Gastroesophageal sphincter (tissue), 4 donors: Measurements from ENCODE around the gene IFFO2. TPM values are rescaled to one million over a fixed set of nuclear protein-coding genes. Genes with fewer than 3 reads are reported as not detected.

Experiments used
- ATAC-seq: fragments of 150-250 bp; one replicate; pipeline ENCODE4 v1.9.1; 2016; ENCODE audit warnings: mild to moderate bottlenecking, moderate library complexity
- H3K27ac ChIP-seq, 4 donors: fragments of 200-600 bp; sonication (generic) in 3 of 4; 1 replicate in 3 of 4; 2 replicates in 1 of 4; pipeline ENCODE4 v1.5.1; 2016 to 2019
- H3K27me3 ChIP-seq: fragments of 200-600 bp; sonication (generic); one replicate; pipeline ENCODE4 v1.5.1; 2019
- H3K36me3 ChIP-seq, 2 donors: fragments of 200-600 bp; sonication (generic); one replicate each; pipeline ENCODE4 v1.5.1; 2019; ENCODE audit warnings: control low read depth in 1 of 2
- H3K4me1 ChIP-seq, 3 donors: fragments of 200-600 bp; sonication (generic); 1 replicate in 2 of 3; 2 replicates in 1 of 3; pipeline ENCODE4 v1.5.1; 2016 to 2019; ENCODE audit warnings: control low read depth in 2 of 3
- H3K4me3 ChIP-seq, 2 donors: fragments of 200-600 bp; sonication (generic); one replicate each; pipeline ENCODE4 v1.5.1; 2019; ENCODE audit warnings: mild to moderate bottlenecking in 1 of 2, moderate library complexity in 1 of 2
- H3K9me3 ChIP-seq, 3 donors: fragments of 200-600 bp; sonication (generic); one replicate each; pipeline ENCODE4 v1.5.1; 2017 to 2019; ENCODE audit warnings: control low read depth in 2 of 3
- CTCF ChIP-seq, 4 experiments: fragments of 200-600 bp in 2 of 4; fragments of 450-650 bp in 2 of 4; sonication (generic) in 1 of 4; IDR thresholded peaks; one replicate each; pipeline ENCODE4 v1.5.1; 2017 to 2019; ENCODE audit warnings: antibody characterized with exemption in 4 of 4, mild to moderate bottlenecking in 2 of 4, moderate library complexity in 2 of 4
- EP300 ChIP-seq: sonication (generic); formaldehyde crosslinking; IDR thresholded peaks from one replicate; pipeline ENCODE4 v1.6.1; 2017; ENCODE audit warnings: antibody characterized with exemption, mild to moderate bottlenecking
- POLR2A ChIP-seq, 2 donors: fragments of 450-650 bp; IDR thresholded peaks; one replicate each; pipeline ENCODE4 v1.6.1; 2017; ENCODE audit warnings: antibody characterized with exemption in 2 of 2, mild to moderate bottlenecking in 2 of 2, moderate library complexity in 1 of 2
- POLR2AphosphoS5 ChIP-seq: sonication (generic); formaldehyde crosslinking; IDR thresholded peaks from one replicate; pipeline ENCODE4 v1.6.1; 2017; ENCODE audit warnings: antibody characterized with exemption
- WGBS, 2 donors: methylation state at CpG; one replicate each; pipeline ENCODE4 v1.1.5; 2018; ENCODE audit warnings: low coverage in 1 of 2; 5-methylcytosine and 5-hydroxymethylcytosine counted together
- total RNA-seq, 4 donors: library from RNA; depleted of rRNA; stranded (reverse); fragments of >200 nt; gene quantifications; one replicate each; pipeline ENCODE4 v1.1.0, GENCODE V29; 2016

IFFO2 gene
- total RNA-seq, 4 donors from 2014 or later = 9.3 to 18.4 (median 12.7) TPM

DNA sequence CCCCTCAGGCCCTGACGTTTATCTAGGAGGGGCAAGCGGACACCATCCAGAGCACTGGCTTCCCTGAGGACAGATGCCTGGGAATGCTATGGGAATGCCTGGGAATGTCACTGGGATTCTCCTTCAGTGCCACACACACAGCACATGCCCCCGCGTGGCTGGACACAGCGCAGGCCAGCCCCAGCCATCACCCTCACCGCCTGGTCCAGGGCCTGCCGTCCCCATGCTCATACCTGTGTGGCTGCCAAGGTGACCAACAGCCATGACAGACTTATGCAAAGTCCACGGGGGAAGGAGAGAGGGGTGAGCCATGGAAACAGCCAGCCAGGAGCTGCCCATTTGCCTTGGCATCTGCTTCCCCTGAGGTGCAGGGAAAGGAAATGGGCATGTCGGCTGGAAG, 91.3 kb downstream of the IFFO2 start:
- no peak for ATAC-seq
- H3K4me3 ChIP-seq = no peak overlapping the region
- no peaks in the 10 kb centered on the region for H3K4me1 ChIP-seq
- TF ChIP-seq EP300 (no peak), CTCF (IDR thresholded peaks at IDR 0.05) (no peak), POLR2A (IDR thresholded peaks at IDR 0.05) (no peak), POLR2AphosphoS5 (no peak)
- no peaks in the 10 kb centered on the region for H3K9me3 ChIP-seq
- no peak overlapping the region for H3K27ac ChIP-seq
- peaks cover 38% of the 10 kb centered on the region for H3K27me3 ChIP-seq
- no CpG with 5 or more reads among the region's 9 CpGs for WGBS, 2 donors
- no peaks in the 10 kb centered on the region for H3K36me3 ChIP-seq

GRCh38 chr1:18861590-18861989, 94.9 kb downstream of the IFFO2 start:
- H3K27me3 ChIP-seq = peaks cover 22% of the 10 kb centered on the region
- WGBS, 2 donors = 61% methylated on average over 7 of the region's 8 CpGs; no CpG with 5 or more reads in 1 of the 2 donors
- ATAC-seq = no peak
- H3K27ac ChIP-seq = no peak overlapping the region
- H3K9me3 ChIP-seq = no peaks in the 10 kb centered on the region
- H3K4me1 ChIP-seq = no peaks in the 10 kb centered on the region
- TF ChIP-seq EP300 (no peak), POLR2A (IDR thresholded peaks at IDR 0.05) (no peak), POLR2AphosphoS5 (no peak), CTCF (IDR thresholded peaks at IDR 0.05) (no peak)
- H3K4me3 ChIP-seq = no peak overlapping the region
- H3K36me3 ChIP-seq = no peaks in the 10 kb centered on the region

DNA sequence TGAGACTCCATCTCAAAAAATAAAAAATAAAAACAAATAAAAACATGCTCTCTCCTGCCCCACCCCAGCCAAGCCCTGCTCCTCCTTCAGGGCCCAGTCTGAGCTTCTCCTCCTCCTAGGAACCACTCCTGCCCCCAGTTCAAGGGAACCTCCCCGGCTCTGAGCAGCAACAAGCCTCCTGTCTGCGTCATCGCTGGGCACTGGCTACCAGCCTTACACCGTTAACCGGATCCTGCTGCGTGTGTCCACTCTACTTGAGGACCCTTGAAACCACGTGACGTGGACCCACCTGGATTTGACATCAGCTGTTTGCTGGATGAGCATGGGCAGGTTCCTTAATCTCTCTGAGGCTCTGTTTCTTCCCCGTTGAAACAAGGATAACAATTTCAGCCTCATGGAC, 95.4 kb downstream of the IFFO2 start:
- no peak for ATAC-seq
- Histone ChIP-seq H3K9me3 (no peaks in the 10 kb centered on the region), H3K4me3 (no peak overlapping the region), H3K27ac (no peak overlapping the region), H3K36me3 (no peaks in the 10 kb centered on the region), H3K27me3 (peaks cover 20% of the 10 kb centered on the region), H3K4me1 (no peaks in the 10 kb centered on the region)
- no peak for TF ChIP-seq CTCF (IDR thresholded peaks at IDR 0.05)
- TF ChIP-seq POLR2AphosphoS5 = no peak
- no peak for TF ChIP-seq POLR2A (IDR thresholded peaks at IDR 0.05)
- no peak for TF ChIP-seq EP300
- WGBS, 2 donors = 70 to 79% methylated on average over 4 to 8 of the region's 9 CpGs

DNA sequence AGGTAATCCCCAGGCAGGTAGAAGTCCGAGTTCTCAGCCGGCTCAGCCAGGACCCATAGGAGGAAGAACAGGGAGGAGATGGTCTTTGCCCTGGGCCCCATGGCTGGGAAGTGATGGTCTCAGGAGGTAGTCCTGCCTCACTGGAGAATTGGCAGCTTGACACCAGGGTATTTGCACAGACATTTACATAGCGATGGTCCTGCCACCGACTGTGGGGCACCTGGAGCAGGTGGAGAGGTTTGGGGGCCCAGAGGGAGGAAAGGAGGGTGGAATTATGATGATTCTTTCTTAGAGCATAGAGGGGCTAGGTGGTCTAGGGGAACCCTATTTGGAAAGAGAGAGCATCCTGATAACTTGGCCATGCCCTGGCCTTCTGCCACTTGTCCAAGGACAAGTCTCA, 96.9 kb downstream of the IFFO2 start, which contains the start of gene TAS1R2:
TAS1R2 (minus strand) TSS at position 101 of the 400 bp plus-strand sequence; CDS start at position 101, 0 bp downstream.
- no peak for TF ChIP-seq POLR2A (IDR thresholded peaks at IDR 0.05)
- TF ChIP-seq EP300 = no peak
- TF ChIP-seq POLR2AphosphoS5 = no peak
- no peak for TF ChIP-seq CTCF (IDR thresholded peaks at IDR 0.05)
- WGBS, 2 donors = 54 to 62% methylated on average over 2 of the region's 4 CpGs
- Histone ChIP-seq H3K4me1 (no peaks in the 10 kb centered on the region), H3K36me3 (no peaks in the 10 kb centered on the region), H3K4me3 (no peak within 1 kb of the TSS), H3K27ac (no peak within 1 kb of the TSS), H3K9me3 (no peaks in the 10 kb centered on the region), H3K27me3 (peaks cover 9% of the 10 kb centered on the region)
- ATAC-seq = no peak

DNA sequence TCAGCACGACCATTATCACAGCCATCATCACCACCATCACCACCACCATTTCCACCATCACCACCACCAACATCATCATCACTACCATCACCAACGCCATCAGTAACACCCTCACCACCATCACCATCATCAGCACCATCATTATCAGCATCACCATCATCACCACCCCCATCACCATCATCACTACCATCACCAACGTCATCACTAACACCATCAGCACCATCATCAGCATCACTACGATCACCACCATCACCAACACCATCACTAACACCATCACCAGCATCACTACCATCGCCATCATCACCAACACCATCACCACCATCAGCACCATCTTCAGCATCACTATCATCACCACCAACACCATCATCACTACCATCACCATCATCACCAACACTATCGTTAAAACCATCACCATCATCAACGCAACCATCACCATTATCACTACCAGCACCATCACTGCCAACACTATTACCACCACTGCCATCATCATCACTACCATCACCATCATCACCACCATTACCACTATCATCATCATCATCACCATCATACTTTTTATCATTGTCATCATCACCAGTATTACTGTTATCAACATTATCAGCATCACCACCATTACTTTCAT, 98.3 kb downstream of the IFFO2 start:
- TF ChIP-seq POLR2AphosphoS5 (no peak), EP300 (no peak), CTCF (IDR thresholded peaks at IDR 0.05) (no peak), POLR2A (IDR thresholded peaks at IDR 0.05) (no peak)
- WGBS, 2 donors = 84 to 94% methylated on average over 7 of the region's 7 CpGs

More for the DNA sequence above, 98.3 kb downstream of the IFFO2 start:
- no peak overlapping the region for H3K27ac ChIP-seq
- H3K27me3 ChIP-seq = peaks cover 20% of the 10 kb centered on the region
- no peaks in the 10 kb centered on the region for H3K4me1 ChIP-seq
- H3K4me3 ChIP-seq = no peak overlapping the region
- ATAC-seq = no peak
- H3K36me3 ChIP-seq = no peaks in the 10 kb centered on the region
- no peaks in the 10 kb centered on the region for H3K9me3 ChIP-seq
